ENCODE measurements around the gene CWC25.

Gene CWC25

GRCh38 chr17:38851434-38851833 is 26.3 kb upstream of the CWC25 start:
- no peak for TF ChIP-seq CTCF (IDR thresholded peaks at IDR 0.05; ENCODE audit: low read depth, low read length, missing control alignments)
- H3K4me3 ChIP-seq (replicated peaks; ENCODE audit: low read depth, low read length): peak overlapping the region; percentile 69
- no peak for DNase-seq (ENCODE audit: extremely low read depth, low read depth)

GRCh38 chr17:38850374-38850773 is 25.3 kb upstream of the CWC25 start:
- no peak for DNase-seq (ENCODE audit: extremely low read depth, low read depth)
- TF ChIP-seq CTCF (IDR thresholded peaks at IDR 0.05; ENCODE audit: low read depth, low read length, missing control alignments): no peak
- H3K4me3 ChIP-seq (replicated peaks; ENCODE audit: low read depth, low read length): peak overlapping the region; percentile 69

- no peak for TF ChIP-seq CTCF (IDR thresholded peaks at IDR 0.05; ENCODE audit: low read depth, low read length, missing control alignments)
- no peak for DNase-seq (ENCODE audit: extremely low read depth, low read depth)
- no peak overlapping the region for H3K4me3 ChIP-seq (replicated peaks; ENCODE audit: low read depth, low read length)
These were observed 24.0 kb upstream of the CWC25 start for GRCh38 chr17:38848939-38849605.

- no peak for TF ChIP-seq CTCF (IDR thresholded peaks at IDR 0.05; ENCODE audit: low read depth, low read length, missing control alignments)
- H3K4me3 ChIP-seq (replicated peaks; ENCODE audit: low read depth, low read length): no peak overlapping the region
- no peak for DNase-seq (ENCODE audit: extremely low read depth, low read depth)
These were observed 23.4 kb upstream of the CWC25 start for GRCh38 chr17:38848557-38848891.

GRCh38 chr17:38844261-38844757 is 19.2 kb upstream of the CWC25 start:
- TF ChIP-seq CTCF (IDR thresholded peaks at IDR 0.05; ENCODE audit: low read depth, low read length, missing control alignments): no peak
- DNase-seq (ENCODE audit: extremely low read depth, low read depth): no peak
- no peak overlapping the region for H3K4me3 ChIP-seq (replicated peaks; ENCODE audit: low read depth, low read length)

- no peak for TF ChIP-seq CTCF (IDR thresholded peaks at IDR 0.05; ENCODE audit: low read depth, low read length, missing control alignments)
- peak overlapping the region; percentile 99 for H3K4me3 ChIP-seq (replicated peaks; ENCODE audit: low read depth, low read length)
- DNase-seq (ENCODE audit: extremely low read depth, low read depth): no peak
These were observed 684 bp upstream of the CWC25 start for GRCh38 chr17:38825762-38826247.

All from HFF-Myc (cell line).